Mesothelial cell of epicardium (in vitro differentiated cells): Measurements from ENCODE around the gene HAGH. TPM values are rescaled to one million over a fixed set of nuclear protein-coding genes. Genes with fewer than 3 reads are reported as not detected.

Experiments used
- DNase-seq, 2 experiments: peaks; one replicate each; pipeline ENCODE4 v3.0.0; 2021; ENCODE audit warnings: low spot score in 2 of 2; ENCODE audit not compliant: unreplicated experiment in 2 of 2
- H3K27ac Mint-ChIP-seq: 2 replicates; pipeline ENCODE4 v1.8.0; 2021; ENCODE audit warnings: mixed read lengths
- H3K27me3 Mint-ChIP-seq: 2 replicates; pipeline ENCODE4 v1.8.0; 2021; ENCODE audit warnings: low read depth, mixed read lengths
- H3K36me3 Mint-ChIP-seq: 2 replicates; pipeline ENCODE4 v1.8.0; 2021; ENCODE audit warnings: mixed read lengths
- H3K4me1 Mint-ChIP-seq: 2 replicates; pipeline ENCODE4 v1.8.0; 2021; ENCODE audit warnings: mixed read lengths
- H3K4me3 Mint-ChIP-seq: 2 replicates; pipeline ENCODE4 v1.8.0; 2021; ENCODE audit warnings: mild to moderate bottlenecking, moderate library complexity, mixed read lengths
- H3K9me3 Mint-ChIP-seq: 2 replicates; pipeline ENCODE4 v1.8.0; 2021; ENCODE audit warnings: mixed read lengths
- total RNA-seq: library from RNA; stranded (reverse); gene quantifications from 3 replicates; pipeline ENCODE4 v1.2.1, GENCODE V29; 2021
- TF ChIP-seq, protein P1 (sequence below): fragments of 200-600 bp; sonication (generic); IDR thresholded peaks from one replicate; pipeline ENCODE4 v1.5.0; 2021; ENCODE audit warnings: antibody characterized with exemption; ENCODE audit not compliant: unreplicated experiment

HAGH gene
- total RNA-seq, 1 donor from 2014 or later = 27.8 TPM

DNA sequence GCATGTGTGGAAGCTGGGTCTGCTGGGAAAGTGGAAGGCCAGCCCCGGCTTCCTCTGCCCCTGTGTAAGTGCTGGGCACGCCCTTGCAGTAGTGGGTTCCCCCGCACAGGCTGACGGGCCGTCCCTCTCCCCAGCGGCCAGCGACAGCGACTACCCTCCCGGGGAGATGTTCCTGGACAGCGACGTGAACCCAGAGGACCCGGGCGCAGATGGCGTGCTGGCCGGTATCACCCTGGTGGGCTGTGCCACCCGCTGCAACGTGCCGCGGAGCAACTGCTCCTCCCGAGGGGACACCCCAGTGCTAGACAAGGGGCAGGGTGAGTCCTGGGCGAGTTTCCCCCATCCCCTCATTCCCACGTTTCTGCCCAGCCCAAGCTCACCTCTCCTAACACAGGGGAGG, 60.8 kb downstream of the HAGH start:
- H3K9me3 Mint-ChIP-seq = no peaks in the 10 kb centered on the region
- no peak for DNase-seq
- peaks cover 7% of the 10 kb centered on the region for H3K4me1 Mint-ChIP-seq
- no peak overlapping the region for H3K27ac Mint-ChIP-seq
- TF ChIP-seq, protein P1, sequence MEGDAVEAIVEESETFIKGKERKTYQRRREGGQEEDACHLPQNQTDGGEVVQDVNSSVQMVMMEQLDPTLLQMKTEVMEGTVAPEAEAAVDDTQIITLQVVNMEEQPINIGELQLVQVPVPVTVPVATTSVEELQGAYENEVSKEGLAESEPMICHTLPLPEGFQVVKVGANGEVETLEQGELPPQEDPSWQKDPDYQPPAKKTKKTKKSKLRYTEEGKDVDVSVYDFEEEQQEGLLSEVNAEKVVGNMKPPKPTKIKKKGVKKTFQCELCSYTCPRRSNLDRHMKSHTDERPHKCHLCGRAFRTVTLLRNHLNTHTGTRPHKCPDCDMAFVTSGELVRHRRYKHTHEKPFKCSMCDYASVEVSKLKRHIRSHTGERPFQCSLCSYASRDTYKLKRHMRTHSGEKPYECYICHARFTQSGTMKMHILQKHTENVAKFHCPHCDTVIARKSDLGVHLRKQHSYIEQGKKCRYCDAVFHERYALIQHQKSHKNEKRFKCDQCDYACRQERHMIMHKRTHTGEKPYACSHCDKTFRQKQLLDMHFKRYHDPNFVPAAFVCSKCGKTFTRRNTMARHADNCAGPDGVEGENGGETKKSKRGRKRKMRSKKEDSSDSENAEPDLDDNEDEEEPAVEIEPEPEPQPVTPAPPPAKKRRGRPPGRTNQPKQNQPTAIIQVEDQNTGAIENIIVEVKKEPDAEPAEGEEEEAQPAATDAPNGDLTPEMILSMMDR = no peak
- H3K4me3 Mint-ChIP-seq = no peak overlapping the region
- peaks cover 10% of the 10 kb centered on the region for H3K36me3 Mint-ChIP-seq
- H3K27me3 Mint-ChIP-seq = no peaks in the 10 kb centered on the region

DNA sequence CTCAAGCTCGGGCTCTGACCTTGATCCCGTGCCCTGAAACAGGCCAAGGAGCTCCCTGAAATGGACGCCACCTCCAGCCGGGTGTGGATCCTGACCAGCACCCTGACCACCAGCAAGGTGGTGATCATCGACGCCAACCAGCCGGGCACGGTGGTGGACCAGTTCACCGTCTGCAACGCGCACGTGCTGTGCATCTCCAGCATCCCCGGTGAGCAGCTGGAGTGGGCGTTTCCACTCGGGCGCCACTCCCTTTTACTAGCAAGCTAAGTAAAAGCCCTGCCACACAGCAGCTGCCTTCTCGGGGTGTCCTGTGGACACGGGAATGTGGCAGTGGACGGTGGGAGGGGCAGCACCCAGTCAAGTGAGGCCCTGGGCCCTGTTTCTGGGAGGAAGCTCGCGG, 61.7 kb downstream of the HAGH start:
- no peaks in the 10 kb centered on the region for H3K9me3 Mint-ChIP-seq
- no peak overlapping the region for H3K4me3 Mint-ChIP-seq
- H3K27me3 Mint-ChIP-seq = no peaks in the 10 kb centered on the region
- H3K27ac Mint-ChIP-seq = no peak overlapping the region
- H3K36me3 Mint-ChIP-seq = peaks cover 10% of the 10 kb centered on the region
- no peak for DNase-seq
- TF ChIP-seq, protein P1 = no peak
- H3K4me1 Mint-ChIP-seq = peaks cover under 1% of the 10 kb centered on the region

DNA sequence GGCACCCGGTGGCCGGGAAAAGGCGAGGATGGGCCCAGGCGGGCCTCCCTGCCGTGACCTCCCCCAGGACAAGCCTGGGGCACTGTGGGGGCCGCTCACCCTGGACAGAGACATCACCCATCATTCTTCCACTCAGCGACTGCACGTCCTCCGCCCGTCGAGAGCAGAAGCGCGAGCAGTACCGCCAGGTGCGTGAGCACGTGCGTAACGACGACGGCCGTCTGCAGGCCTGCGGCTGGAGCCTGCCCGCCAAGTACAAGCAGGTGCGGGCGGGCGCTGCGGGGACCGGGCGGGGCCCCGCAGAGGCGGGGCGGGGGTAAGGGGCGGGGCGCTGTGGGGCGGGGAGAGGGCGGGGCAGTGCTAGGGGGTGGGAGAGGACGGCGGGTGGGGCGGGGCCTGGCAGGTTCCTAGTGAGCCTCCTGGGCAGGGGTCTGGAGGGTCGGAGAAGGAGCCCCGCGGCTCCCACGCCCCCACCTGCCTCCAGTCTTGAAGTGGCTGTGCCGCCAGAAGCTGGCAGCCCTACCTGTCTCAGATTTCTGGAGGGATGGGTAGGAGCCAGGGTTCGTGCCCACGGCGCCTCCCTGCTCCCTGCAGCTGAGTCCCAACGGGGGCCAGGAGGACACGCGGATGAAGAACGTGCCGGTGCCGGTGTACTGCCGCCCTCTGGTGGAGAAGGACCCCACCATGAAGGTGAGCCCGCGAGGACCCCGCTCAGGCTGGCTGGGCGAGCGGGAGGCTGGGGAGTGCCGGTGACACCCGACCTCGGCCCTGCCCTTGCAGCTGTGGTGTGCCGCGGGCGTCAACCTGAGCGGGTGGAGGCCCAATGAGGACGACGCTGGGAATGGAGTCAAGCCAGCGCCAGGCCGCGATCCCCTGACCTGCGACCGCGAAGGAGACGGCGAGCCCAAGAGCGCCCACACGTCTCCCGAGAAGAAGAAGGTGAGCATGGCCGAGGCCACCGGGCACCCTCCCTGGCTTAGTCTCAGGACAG, 62.8 kb downstream of the HAGH start:
- Mint-ChIP-seq H3K27ac (no peak overlapping the region), H3K4me3 (no peak overlapping the region), H3K27me3 (no peaks in the 10 kb centered on the region), H3K36me3 (peaks cover 10% of the 10 kb centered on the region), H3K4me1 (no peaks in the 10 kb centered on the region), H3K9me3 (no peaks in the 10 kb centered on the region)
- peak in 1 of 2 experiments; percentile 65 for DNase-seq
- TF ChIP-seq, protein P1 = peak; percentile 59

DNA sequence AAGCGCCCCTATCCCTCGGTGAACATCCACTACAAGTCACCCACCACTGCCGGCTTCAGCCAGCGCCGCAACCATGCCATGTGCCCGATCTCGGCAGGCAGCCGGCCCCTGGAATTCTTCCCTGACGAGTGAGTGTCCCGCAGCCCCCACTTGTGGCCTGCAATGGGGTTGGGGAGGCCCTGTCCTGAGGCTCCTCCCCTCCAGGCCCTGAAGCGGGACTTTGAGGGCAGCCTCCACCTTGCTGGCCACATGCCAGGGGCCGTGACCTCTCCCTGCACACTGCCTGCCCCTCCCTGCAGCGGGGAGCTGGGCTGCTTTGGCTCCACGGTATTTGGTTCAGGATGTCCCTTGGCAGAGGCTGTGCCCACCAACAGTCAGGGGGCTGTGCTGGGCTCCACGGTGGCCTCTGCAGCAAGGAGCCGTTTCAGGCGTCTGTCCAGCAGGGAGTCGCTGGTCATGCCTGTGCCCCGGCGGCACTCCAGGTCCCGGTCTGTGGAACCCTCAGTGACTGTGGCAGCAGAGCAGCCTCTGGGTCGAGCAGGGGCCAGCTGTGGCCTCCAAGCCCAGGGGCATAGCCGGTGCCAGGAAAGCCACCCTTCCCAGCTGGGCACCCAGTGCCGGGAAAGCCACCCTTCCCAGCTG, 63.6 kb downstream of the HAGH start:
- Mint-ChIP-seq H3K27me3 (no peaks in the 10 kb centered on the region), H3K27ac (no peak overlapping the region), H3K9me3 (no peaks in the 10 kb centered on the region), H3K36me3 (peaks cover 9% of the 10 kb centered on the region), H3K4me1 (no peaks in the 10 kb centered on the region), H3K4me3 (no peak overlapping the region)
- TF ChIP-seq, protein P1 = no peak
- DNase-seq = no peak

DNA sequence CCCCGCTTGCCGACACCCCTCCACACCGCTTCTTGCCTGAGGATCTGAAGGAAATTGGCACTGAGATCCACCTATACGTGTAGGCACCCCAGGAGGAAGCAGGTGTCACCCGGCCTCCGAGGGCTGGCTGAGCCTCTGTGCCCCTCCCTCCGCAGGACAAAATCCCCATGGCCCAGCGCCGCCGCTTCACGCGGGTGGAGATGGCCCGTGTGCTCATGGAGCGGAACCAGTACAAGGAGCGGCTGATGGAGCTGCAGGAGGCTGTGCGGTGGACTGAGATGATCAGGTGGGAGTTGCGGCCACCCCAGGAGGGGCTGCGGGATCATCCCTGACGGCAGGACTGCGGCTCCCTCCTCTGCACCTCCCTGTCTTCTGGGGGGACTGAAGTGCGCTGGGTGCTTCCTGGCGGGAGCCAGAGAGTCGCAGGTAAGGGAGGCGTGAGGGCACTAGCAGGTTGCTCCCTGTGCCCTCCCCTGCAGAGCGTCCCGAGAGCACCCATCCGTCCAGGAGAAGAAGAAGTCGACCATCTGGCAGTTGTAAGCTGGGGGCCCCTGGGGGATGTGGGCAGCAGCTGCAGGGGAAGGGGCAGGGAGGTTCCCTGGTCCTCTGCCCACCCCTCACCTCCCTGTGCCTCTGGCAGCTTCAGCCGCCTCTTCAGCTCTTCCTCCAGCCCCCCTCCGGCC, 64.3 kb downstream of the HAGH start:
- Mint-ChIP-seq H3K4me3 (no peak overlapping the region), H3K27ac (no peak overlapping the region), H3K9me3 (no peaks in the 10 kb centered on the region), H3K27me3 (no peaks in the 10 kb centered on the region), H3K36me3 (peaks cover 8% of the 10 kb centered on the region), H3K4me1 (no peaks in the 10 kb centered on the region)
- no peak for DNase-seq
- TF ChIP-seq, protein P1 = no peak
